ENCODE measurements around the gene ZNF865.

The ZNF865 gene

GRCh38 chr19:55632463-55632834, 27.0 kb downstream of the ZNF865 start:
- POLR2A ChIA-PET, result no interaction called here
- CTCF ChIA-PET, result interaction anchor here (1.0 to 12.5 kb wide), 19 partner anchors 7 to 452 kb away, joined by 3 to 128 read pairs (median 9); partner anchors contain the start of genes CCDC106, FIZ1, SYT5 and ZNF524
- WGBS (ENCODE audit: insufficient coverage), result 100% methylated on average over 1 of the region's 3 CpGs
- H3K36me3 ChIP-seq (ENCODE audit: control insufficient read depth in 4 of 4, insufficient read depth in 4 of 4, low read length in 3 of 4), result no peaks in the 10 kb centered on the region
- H3K4me1 ChIP-seq (ENCODE audit: control extremely low read depth in 1 of 4, control insufficient read depth in 4 of 4, insufficient read depth in 4 of 4, low read length in 3 of 4), result peaks cover 5 to 36% (median 27%) of the 10 kb centered on the region in 4 experiments
- H3K27ac ChIP-seq (ENCODE audit: insufficient read depth in 1 of 2, low read depth in 1 of 2, low read length in 2 of 2, poor library complexity in 1 of 2, severe bottlenecking in 2 of 2), result no peak overlapping the region
- DNase-seq, result peak; percentile 96 to 99 (median 97)
- H3K27me3 ChIP-seq (replicated peaks in 2 of 5; ENCODE audit: control insufficient read depth in 4 of 5, insufficient read depth in 5 of 5, low read length in 4 of 5), result no peaks in the 10 kb centered on the region
- no peak overlapping the region for H3K4me3 ChIP-seq (ENCODE audit: control insufficient read depth in 1 of 7, extremely low read depth in 1 of 7, insufficient read depth in 4 of 7, low read depth in 2 of 7, low read length in 6 of 7)
- no peaks in the 10 kb centered on the region for H3K9me3 ChIP-seq (ENCODE audit: control extremely low read depth in 1 of 5, control insufficient read depth in 4 of 5, insufficient read depth in 2 of 5, low read depth in 1 of 5, low read length in 4 of 5)

DNA sequence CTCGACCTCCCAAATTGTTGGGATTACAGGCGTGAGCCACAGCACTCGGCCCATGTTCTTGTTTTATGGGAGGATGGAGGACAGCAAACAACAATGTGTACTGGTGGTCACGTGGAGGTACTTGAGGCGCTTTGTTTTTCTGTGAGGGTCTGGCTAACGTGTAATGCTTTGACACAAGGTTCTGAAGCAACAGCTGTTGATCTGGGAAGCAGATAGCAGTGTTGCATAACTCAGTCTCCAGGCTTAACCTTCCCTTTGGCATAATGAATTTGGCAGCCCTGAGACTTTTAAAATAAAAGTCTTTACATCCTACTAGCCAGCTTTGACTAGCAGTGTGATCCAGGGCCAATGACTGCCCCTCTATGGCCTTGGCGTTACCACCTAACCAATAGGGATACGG, 28.4 kb downstream of the ZNF865 start:
- H3K27me3 ChIP-seq (replicated peaks in 2 of 5; ENCODE audit: control insufficient read depth in 4 of 5, insufficient read depth in 5 of 5, low read length in 4 of 5), result no peaks in the 10 kb centered on the region
- peak overlapping the region in 1 of 2 experiments; percentile 99 for H3K27ac ChIP-seq (ENCODE audit: insufficient read depth in 1 of 2, low read depth in 1 of 2, low read length in 2 of 2, poor library complexity in 1 of 2, severe bottlenecking in 2 of 2)
- DNase-seq, result peak in 2 of 3 donors; percentile 74 to 81
- ChIA-PET POLR2A (interaction anchor here (1.2 kb wide), 1 partner anchor 13 kb away, joined by 4 read pairs; the partner anchor contains the start of gene CCDC106), CTCF (interaction anchor here (0.8 to 12.5 kb wide), 16 partner anchors 8 to 454 kb away, joined by 3 to 128 read pairs (median 8); partner anchors contain the start of genes CCDC106, FIZ1, SYT5 and ZNF524)
- peaks cover 0 to 3% (median 0%) of the 10 kb centered on the region in 4 experiments for H3K36me3 ChIP-seq (ENCODE audit: control insufficient read depth in 4 of 4, insufficient read depth in 4 of 4, low read length in 3 of 4)
- peaks cover 5 to 36% (median 27%) of the 10 kb centered on the region in 4 experiments for H3K4me1 ChIP-seq (ENCODE audit: control extremely low read depth in 1 of 4, control insufficient read depth in 4 of 4, insufficient read depth in 4 of 4, low read length in 3 of 4)
- WGBS (ENCODE audit: insufficient coverage), result 81% methylated on average over 6 of the region's 8 CpGs
- peak overlapping the region in 2 of 7 experiments; percentile 90 to 99 for H3K4me3 ChIP-seq (ENCODE audit: control insufficient read depth in 1 of 7, extremely low read depth in 1 of 7, insufficient read depth in 4 of 7, low read depth in 2 of 7, low read length in 6 of 7)
- H3K9me3 ChIP-seq (ENCODE audit: control extremely low read depth in 1 of 5, control insufficient read depth in 4 of 5, insufficient read depth in 2 of 5, low read depth in 1 of 5, low read length in 4 of 5), result no peaks in the 10 kb centered on the region

GRCh38 chr19:55635334-55635717, 29.9 kb downstream of the ZNF865 start:
- POLR2A ChIA-PET, result interaction anchor here (0.6 kb wide), 1 partner anchor 35 kb away, joined by 5 read pairs; the partner anchor contains the start of gene ZNF524

DNA sequence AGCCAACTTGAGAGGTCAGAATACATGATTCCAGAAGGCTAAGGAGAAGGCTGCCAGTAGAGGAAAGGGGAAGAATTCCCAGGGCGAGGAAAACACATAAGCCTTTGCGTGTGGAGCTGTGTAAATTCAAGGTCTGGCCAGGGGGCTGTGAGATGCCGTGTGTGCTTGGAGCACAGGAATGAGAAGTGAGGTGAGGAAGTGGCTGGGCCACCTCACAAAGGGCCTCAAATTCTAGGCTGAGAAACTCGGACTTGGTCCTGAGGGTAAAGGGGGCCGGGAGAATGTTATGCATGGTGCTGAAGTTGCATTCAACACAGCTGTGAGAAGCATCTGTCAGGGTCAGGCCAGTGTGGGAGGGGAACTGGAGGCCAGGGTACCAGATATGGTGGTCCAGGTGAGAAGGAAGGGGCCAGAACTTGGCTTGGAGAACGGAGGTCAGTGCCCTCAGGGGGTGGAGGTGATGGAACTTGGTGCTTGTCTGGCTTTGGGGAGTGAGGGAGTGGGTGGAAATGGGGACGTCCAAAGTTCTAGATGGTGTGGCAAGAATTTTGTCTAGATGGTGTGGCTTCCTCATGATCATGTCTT, 30.5 kb downstream of the ZNF865 start:
- WGBS (ENCODE audit: insufficient coverage), result 59% methylated on average over 5 of the region's 7 CpGs
- CTCF ChIA-PET, result interaction anchor here (1.3 to 12.5 kb wide), 5 partner anchors 10 to 121 kb away, joined by 5 to 128 read pairs (median 53); partner anchors contain the start of genes CCDC106, ZNF581 and ZNF784

More at GRCh38 chr19:55635334-55635717, 29.9 kb downstream of the ZNF865 start:
- WGBS (ENCODE audit: insufficient coverage), result 6% methylated on average over 9 of the region's 9 CpGs
- Histone ChIP-seq H3K4me3 (ENCODE audit: control insufficient read depth in 1 of 7, extremely low read depth in 1 of 7, insufficient read depth in 4 of 7, low read depth in 2 of 7, low read length in 6 of 7) (peak overlapping the region; percentile 75 to 100 (median 90)), H3K36me3 (ENCODE audit: control insufficient read depth in 4 of 4, insufficient read depth in 4 of 4, low read length in 3 of 4) (peaks cover 0 to 3% (median 0%) of the 10 kb centered on the region in 4 experiments), H3K9me3 (ENCODE audit: control extremely low read depth in 1 of 5, control insufficient read depth in 4 of 5, insufficient read depth in 2 of 5, low read depth in 1 of 5, low read length in 4 of 5) (no peaks in the 10 kb centered on the region), H3K27ac (ENCODE audit: insufficient read depth in 1 of 2, low read depth in 1 of 2, low read length in 2 of 2, poor library complexity in 1 of 2, severe bottlenecking in 2 of 2) (peak overlapping the region; percentile 95 to 99), H3K4me1 (ENCODE audit: control extremely low read depth in 1 of 4, control insufficient read depth in 4 of 4, insufficient read depth in 4 of 4, low read length in 3 of 4) (peaks cover 5 to 47% (median 36%) of the 10 kb centered on the region in 4 experiments), H3K27me3 (replicated peaks in 2 of 5; ENCODE audit: control insufficient read depth in 4 of 5, insufficient read depth in 5 of 5, low read length in 4 of 5) (no peaks in the 10 kb centered on the region)
- CTCF ChIA-PET, result interaction anchor here (1.0 to 12.5 kb wide), 4 partner anchors 9 to 121 kb away, joined by 4 to 128 read pairs (median 53); partner anchors contain the start of genes CCDC106, ZNF581 and ZNF784
- peak in 2 of 3 donors; percentile 72 to 79 for DNase-seq

GRCh38 chr19:55636723-55637122, 31.3 kb downstream of the ZNF865 start:
- Histone ChIP-seq H3K4me3 (ENCODE audit: control insufficient read depth in 1 of 7, extremely low read depth in 1 of 7, insufficient read depth in 4 of 7, low read depth in 2 of 7, low read length in 6 of 7) (no peak overlapping the region), H3K27ac (ENCODE audit: insufficient read depth in 1 of 2, low read depth in 1 of 2, low read length in 2 of 2, poor library complexity in 1 of 2, severe bottlenecking in 2 of 2) (peak overlapping the region in 1 of 2 experiments; percentile 15), H3K36me3 (ENCODE audit: control insufficient read depth in 4 of 4, insufficient read depth in 4 of 4, low read length in 3 of 4) (peaks cover 0 to 3% (median 0%) of the 10 kb centered on the region in 4 experiments), H3K4me1 (ENCODE audit: control extremely low read depth in 1 of 4, control insufficient read depth in 4 of 4, insufficient read depth in 4 of 4, low read length in 3 of 4) (peaks cover 5 to 56% (median 46%) of the 10 kb centered on the region in 4 experiments), H3K9me3 (ENCODE audit: control extremely low read depth in 1 of 5, control insufficient read depth in 4 of 5, insufficient read depth in 2 of 5, low read depth in 1 of 5, low read length in 4 of 5) (no peaks in the 10 kb centered on the region), H3K27me3 (replicated peaks in 2 of 5; ENCODE audit: control insufficient read depth in 4 of 5, insufficient read depth in 5 of 5, low read length in 4 of 5) (no peaks in the 10 kb centered on the region)
- ChIA-PET POLR2A (interaction anchor here (1.2 kb wide), 1 partner anchor 11 kb away, joined by 4 read pairs; the partner anchor contains the start of gene CCDC106), CTCF (interaction anchor here (0.5 to 12.5 kb wide), 6 partner anchors 9 to 121 kb away, joined by 3 to 128 read pairs (median 6); partner anchors contain the start of genes CCDC106, ZNF581 and ZNF784)
- no peak for DNase-seq
- WGBS (ENCODE audit: insufficient coverage), result 97% methylated on average over 3 of the region's 4 CpGs

More for the DNA sequence above, 30.5 kb downstream of the ZNF865 start:
- Histone ChIP-seq H3K36me3 (ENCODE audit: control insufficient read depth in 4 of 4, insufficient read depth in 4 of 4, low read length in 3 of 4) (peaks cover 0 to 3% (median 0%) of the 10 kb centered on the region in 4 experiments), H3K4me3 (ENCODE audit: control insufficient read depth in 1 of 7, extremely low read depth in 1 of 7, insufficient read depth in 4 of 7, low read depth in 2 of 7, low read length in 6 of 7) (peak overlapping the region; percentile 75 to 100 (median 90)), H3K4me1 (ENCODE audit: control extremely low read depth in 1 of 4, control insufficient read depth in 4 of 4, insufficient read depth in 4 of 4, low read length in 3 of 4) (peaks cover 5 to 51% (median 40%) of the 10 kb centered on the region in 4 experiments), H3K27me3 (replicated peaks in 2 of 5; ENCODE audit: control insufficient read depth in 4 of 5, insufficient read depth in 5 of 5, low read length in 4 of 5) (no peaks in the 10 kb centered on the region), H3K27ac (ENCODE audit: insufficient read depth in 1 of 2, low read depth in 1 of 2, low read length in 2 of 2, poor library complexity in 1 of 2, severe bottlenecking in 2 of 2) (peak overlapping the region; percentile 95 to 99), H3K9me3 (ENCODE audit: control extremely low read depth in 1 of 5, control insufficient read depth in 4 of 5, insufficient read depth in 2 of 5, low read depth in 1 of 5, low read length in 4 of 5) (no peaks in the 10 kb centered on the region)
- POLR2A ChIA-PET, result interaction anchor here (1.2 kb wide), 1 partner anchor 12 kb away, joined by 4 read pairs; the partner anchor contains the start of gene CCDC106
- no peak for DNase-seq

DNA sequence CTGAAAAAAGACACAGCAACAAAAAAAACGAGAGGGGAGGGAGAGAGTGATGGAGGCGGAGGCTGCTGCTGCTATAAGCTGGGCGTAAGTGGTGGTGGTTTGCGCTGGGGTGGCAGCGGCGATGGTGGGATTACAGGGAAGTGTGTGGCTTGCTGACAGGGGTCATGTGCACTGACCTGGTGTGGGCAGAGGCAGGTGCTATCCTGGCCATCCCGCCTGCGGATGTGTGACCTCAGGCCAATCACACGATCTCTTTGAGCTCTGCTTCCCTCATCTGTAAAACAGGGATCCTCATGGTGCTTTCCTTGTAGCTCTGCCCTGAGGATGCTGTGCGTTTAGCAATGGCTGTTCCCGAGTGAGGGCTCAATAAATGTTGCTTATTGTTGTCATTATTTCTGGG, 32.1 kb downstream of the ZNF865 start:
- Histone ChIP-seq H3K27ac (ENCODE audit: insufficient read depth in 1 of 2, low read depth in 1 of 2, low read length in 2 of 2, poor library complexity in 1 of 2, severe bottlenecking in 2 of 2) (no peak overlapping the region), H3K9me3 (ENCODE audit: control extremely low read depth in 1 of 5, control insufficient read depth in 4 of 5, insufficient read depth in 2 of 5, low read depth in 1 of 5, low read length in 4 of 5) (no peaks in the 10 kb centered on the region), H3K4me3 (ENCODE audit: control insufficient read depth in 1 of 7, extremely low read depth in 1 of 7, insufficient read depth in 4 of 7, low read depth in 2 of 7, low read length in 6 of 7) (no peak overlapping the region), H3K27me3 (replicated peaks in 2 of 5; ENCODE audit: control insufficient read depth in 4 of 5, insufficient read depth in 5 of 5, low read length in 4 of 5) (no peaks in the 10 kb centered on the region), H3K36me3 (ENCODE audit: control insufficient read depth in 4 of 4, insufficient read depth in 4 of 4, low read length in 3 of 4) (peaks cover 0 to 3% (median 0%) of the 10 kb centered on the region in 4 experiments), H3K4me1 (ENCODE audit: control extremely low read depth in 1 of 4, control insufficient read depth in 4 of 4, insufficient read depth in 4 of 4, low read length in 3 of 4) (peaks cover 5 to 58% (median 52%) of the 10 kb centered on the region in 4 experiments)
- WGBS (ENCODE audit: insufficient coverage), result 78% methylated on average over 10 of the region's 11 CpGs
- ChIA-PET POLR2A (interaction anchor here (1.2 to 1.5 kb wide), 2 partner anchors 10 to 15 kb away, joined by 3 to 4 read pairs; partner anchors contain the start of gene CCDC106), CTCF (interaction anchor here (0.5 to 12.5 kb wide), 10 partner anchors 9 to 171 kb away, joined by 3 to 128 read pairs (median 4); partner anchors contain the start of genes CCDC106, FIZ1, U2AF2 and ZNF581)
- DNase-seq, result no peak
